NCI-H526 treated with DMSO at 0.1 percent for 48 hours (cell line): ENCODE measurements around the gene WNK1.
"Not testable (repeated sequence)": the region's sequence is repeated elsewhere in the genome, so short reads cannot be mapped to it uniquely, and the experiment has no call there.

Experiments used
- DNase-seq: peaks from one replicate; lab custom pipeline; 2025; lab: John Stamatoyannopoulos, UW

WNK1 gene

DNA sequence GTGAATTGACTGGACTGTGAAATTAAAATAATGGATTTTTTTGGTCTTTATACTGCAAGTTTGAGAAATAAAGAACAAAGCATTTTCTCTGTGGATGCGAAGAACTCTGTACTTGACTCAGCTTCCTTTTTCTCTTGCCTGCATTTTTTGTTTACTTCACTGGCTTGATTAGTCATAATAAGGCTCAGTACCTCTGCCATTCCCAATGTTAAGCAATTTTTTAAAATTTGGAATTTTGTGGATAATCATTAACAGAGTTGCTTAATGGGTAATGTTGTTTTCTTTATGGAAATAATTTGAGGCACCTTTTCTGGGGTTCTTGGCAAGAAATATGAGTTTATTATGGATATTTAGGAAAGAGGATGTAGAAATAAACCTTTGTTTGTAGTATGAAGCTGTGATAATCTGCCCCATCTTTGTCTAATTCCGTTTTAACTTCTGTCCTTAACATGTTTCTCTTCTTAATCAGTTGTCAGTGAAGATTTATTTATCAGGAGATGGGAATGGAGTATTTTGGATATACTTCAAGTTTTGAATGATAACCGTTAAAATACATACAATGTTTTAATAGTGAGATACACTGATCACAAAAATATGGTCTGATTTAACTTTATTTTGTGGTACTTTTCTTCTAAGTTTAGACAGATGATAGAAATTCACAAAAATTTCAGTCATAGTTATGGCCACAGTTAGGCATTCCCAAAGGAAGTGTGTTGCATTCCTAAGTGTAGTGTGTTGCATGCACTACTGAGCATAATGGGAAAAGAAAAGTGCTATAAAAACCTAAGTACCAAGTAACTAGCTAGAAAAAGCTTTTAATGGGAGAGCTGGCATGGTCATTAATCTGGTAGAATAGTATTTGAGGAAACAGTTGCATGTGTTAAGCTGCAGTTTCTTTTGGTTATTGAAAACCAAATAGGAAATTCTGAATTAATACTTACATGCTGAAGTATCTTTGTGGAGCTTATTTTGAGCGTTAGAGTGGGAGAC is 27.7 kb downstream of the WNK1 start:
- no peak for DNase-seq

DNA sequence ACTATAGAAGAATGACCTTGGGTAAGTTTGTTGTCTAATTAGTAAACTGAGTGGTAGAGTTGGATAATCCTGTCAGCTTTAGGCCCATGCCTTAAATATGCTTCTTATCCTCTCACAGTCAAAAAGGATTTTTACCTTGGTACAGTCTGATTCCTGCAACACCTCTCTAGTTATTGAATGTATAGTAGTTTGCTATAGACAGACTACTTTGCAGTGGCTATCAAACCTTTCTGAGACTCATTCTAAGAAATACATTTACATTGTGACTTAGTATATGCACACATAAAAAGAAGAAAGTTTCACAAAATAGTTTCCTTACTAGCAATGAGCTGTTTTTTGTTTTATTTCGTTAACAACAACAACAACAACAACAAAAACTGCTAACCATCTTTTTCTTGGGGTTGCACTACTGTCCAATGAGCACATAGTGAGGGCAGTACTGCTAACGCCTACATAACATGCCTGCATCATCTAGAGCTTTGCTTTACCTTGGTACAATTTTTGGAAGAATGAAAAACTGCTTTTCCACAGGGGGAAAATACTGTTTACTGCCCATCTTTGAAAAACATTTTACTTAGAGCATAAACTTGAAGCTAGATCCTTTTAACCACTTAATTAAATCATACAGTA is 28.5 kb downstream of the WNK1 start:
- no peak for DNase-seq

DNA sequence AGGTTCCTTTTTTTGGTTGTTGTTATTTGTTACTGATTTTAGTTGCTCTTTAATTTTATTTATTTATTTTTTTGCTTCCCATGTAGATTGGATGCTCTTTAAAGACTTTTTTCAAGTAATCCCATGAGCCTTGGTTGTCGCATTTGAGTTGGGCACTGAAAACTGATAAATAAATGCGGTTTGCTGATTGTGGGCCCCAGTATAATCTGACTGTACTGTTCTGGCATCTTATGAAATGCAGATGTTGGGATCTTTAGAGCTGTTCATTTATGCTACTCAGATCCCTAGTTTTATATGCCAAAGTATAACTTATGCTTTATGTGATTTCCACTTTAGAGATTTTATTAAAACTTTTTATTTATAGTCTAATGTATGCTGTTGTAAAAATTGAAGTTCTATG is 33.3 kb downstream of the WNK1 start:
- no peak for DNase-seq

DNA sequence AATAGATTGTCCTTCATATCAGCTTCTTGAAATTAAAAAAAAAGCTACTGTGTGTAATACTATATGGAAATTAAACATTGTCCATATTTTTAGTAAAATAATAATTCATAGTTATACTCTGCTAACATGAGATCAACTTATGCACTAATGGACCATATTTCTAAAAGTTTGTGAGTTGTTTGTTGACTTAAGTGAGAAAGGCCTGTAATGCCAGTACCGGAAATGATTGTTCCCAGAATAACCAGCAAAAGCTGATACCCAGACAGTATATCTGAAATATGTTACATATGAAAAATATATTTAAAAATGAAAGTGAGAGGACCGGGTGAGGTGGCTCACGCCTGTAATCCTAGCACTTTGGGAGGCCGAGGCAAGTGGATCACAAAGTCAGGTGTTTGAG is 35.9 kb downstream of the WNK1 start:
- DNase-seq: no peak

DNA sequence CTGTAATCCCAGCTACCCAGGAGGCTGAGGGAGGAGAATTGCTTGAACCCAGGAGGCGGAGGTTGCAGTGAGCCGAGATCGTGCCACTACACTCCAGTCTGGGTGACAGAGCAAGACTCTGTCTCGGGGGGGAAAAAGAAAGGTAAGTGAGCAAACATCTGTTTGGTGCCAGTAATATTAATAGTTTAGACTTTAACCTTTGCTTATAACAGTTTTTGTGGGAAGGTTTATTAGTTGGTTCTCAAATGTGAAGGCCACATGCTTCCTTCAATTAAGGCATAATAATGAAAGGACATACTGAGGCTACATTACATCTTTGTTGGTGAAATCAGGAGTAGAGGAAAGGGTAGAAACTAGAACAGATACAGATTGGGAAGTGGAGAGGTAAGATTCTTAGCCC is 36.4 kb downstream of the WNK1 start:
- not testable (repeated sequence) for DNase-seq

DNA sequence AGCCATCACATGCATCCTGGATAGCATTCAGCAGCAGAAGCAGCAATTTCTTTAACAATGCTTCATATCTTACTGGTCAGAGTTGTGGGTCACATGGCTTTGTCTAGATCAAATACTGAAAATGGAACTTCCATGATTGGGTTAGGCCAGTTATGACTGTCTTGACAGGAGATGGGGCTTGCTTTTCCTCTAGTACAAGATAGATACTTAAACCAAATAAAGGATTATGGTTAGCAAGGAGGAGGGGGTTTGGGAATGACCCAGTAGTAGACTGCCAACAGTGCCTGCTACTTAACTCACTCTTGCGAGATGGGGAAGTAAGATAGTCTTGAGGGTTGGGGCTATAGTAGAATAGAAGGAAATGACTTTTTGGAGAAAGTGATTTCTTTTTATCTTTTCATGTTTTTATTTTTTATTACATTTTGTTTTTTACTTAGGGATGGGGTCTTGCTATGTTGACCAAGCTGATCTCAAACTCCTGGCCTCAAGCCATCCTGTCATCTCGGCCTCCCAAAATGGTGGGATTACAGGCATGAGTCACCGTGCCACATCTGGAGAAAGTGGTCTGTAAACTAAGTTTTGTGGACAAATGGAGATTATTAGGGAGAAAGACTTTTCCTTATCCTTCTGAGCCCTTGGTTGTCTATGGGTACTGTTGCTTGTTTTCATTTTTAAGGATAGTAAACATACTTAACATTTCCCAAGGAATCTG is 37.6 kb downstream of the WNK1 start:
- no peak for DNase-seq

DNA sequence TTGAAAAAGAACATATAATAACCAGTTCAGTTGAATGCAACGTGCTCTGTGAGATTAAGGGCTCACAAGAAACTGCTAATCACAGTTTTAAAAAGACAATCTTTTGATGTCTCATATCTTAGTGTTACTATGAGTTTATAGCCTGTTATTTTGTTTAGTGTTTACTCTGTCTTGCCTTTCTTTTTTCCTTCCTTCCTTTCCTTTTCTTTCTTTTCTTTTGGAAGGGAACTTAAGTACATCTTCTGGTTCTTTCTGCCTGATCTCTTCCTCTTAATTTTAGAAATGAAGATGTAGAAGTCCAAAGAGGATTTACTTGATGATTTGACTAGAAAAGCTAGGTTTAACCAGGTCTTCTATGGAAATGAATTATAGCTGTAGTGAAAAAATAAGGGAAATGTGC is 38.2 kb downstream of the WNK1 start:
- no peak for DNase-seq

DNA sequence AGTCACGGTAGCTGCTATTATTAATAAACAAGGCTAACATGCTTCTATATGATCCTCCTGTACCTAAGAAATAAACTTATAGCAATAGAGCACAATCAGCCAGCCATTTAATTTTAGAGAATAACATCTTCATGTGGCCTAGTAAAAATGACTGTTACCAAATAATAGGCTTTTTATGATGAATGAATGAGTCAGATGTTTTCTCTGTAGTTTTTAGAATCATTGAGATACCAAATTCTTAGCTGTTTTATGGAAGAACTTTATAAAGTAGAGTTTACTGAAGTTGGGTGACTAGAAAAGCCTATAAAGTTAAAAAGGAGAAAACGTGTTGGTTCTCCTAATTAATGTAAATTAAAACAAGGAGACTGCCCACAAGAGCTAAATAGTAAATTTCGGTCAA is 40.7 kb downstream of the WNK1 start:
- no peak for DNase-seq

DNA sequence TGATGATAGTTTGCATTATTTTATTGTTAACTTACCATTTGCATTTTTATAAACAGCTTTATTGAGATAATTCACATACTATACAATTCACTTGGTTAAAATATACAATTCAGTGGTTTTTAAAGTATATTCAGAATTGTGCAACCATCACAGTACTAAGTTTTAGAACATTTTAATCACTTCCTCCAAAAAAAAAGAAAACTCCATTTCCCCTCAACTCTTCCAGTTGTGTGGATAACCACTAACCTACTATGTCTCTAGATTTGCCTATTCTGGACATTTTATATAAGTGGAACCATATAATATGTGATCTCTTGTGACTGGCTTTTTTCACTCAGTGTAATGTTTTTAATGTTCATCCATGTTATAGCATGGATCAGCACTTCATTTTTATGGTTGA is 41.3 kb downstream of the WNK1 start:
- DNase-seq: no peak

DNA sequence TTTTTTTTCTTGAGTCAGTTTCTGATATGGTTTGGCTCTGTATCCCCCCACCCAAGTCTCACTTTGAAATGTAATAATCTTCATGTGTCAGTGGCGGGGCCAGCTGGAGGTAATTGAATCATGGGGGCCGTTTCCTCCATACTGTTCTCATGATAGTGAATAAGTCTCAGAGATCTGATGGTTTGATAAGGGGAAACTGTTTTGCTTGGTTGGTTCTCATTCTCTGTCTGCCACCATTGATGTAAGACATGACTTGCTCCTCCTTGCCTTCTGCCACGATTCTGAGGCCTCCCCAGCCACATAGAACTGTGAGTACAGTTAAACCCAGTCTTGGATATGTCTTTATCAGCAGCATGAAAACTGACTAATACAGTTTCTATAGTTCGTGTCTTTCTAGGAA is 42.9 kb downstream of the WNK1 start:
- no peak for DNase-seq

DNA sequence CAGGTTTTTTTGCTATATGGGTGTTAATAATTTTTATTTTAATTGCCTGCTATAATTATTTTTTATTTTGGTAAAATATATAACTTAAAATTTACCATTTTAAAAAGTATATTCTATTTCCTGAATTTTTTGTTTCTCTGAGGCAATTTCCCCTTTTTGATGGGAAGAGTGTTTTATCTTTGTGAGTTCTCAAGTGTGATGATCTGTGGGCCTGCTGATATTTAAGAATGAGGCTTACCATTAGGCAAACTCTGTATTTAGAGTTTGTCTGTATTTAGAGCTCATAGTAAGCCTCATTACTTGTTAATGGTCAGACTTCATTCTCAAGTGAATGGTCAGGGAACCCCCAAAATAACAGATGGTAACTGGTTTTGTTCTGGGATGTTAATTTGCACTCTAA is 48.0 kb downstream of the WNK1 start:
- no peak for DNase-seq

DNA sequence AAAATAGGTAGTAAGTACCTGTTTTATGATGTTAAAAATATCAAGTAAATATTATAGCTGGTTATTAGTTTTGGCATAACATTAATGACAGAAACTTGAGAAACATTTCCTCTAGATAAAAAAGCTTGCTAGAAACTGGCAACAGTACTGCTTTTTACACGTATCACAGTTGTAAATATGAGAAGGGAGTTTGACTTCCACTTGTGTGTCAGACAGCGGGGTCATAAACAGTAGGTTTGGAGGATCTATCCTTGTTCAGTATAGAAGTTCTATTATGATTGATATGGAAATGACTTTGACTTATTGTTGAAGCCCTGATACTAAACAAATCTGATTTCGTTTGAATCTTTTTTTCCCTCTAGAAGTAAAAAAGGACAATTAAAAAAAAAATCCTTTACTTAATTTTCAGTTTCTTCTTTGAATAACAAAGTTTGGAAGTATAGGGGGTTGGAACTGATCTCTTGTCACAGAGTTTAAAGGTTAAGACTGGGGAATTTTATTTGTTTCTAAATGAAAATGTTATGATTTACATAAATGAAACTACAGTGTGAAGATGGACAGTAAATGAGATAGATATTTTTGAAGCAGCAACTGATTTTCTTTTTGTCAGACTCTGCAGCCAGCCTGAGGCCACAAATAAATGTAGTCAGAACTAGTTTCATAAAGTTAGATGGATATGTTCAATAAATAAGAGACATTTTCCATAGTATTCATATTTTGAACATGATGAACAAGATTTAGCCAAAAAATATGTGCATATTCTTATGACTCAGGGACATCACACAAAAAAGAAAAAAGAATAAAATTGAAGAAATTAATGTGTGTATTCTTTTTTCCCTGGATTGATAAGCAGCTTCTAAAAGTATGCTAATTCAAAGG is 50.1 kb downstream of the WNK1 start:
- no peak for DNase-seq

DNA sequence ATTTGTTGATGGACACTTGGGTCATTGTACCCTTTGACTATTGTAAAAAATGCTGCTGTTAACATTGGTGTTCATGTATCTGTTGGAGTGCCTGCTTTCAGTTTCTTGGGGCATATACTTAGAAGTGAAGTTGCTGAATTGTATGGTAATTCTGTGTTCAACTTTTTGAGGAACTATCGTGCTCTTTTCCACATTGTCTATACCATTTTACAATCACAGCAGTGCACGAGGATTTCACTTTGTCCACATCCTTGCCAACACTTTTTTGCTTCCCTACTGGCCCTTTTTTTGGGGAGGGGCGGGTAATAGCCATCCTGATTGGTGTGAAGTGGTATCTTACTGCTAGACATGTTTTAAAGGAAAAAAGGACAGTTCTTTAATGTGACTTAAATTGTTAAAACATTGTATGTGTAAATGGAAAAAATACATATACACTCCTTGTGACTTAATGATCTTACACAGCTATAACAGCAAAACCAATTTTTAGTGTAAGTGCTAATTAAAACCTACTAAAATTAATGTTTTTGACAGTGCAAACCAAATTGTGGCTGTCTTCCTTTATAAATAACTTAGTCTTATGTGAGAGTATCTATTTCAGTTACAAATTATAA is 52.7 kb downstream of the WNK1 start:
- DNase-seq: no peak

DNA sequence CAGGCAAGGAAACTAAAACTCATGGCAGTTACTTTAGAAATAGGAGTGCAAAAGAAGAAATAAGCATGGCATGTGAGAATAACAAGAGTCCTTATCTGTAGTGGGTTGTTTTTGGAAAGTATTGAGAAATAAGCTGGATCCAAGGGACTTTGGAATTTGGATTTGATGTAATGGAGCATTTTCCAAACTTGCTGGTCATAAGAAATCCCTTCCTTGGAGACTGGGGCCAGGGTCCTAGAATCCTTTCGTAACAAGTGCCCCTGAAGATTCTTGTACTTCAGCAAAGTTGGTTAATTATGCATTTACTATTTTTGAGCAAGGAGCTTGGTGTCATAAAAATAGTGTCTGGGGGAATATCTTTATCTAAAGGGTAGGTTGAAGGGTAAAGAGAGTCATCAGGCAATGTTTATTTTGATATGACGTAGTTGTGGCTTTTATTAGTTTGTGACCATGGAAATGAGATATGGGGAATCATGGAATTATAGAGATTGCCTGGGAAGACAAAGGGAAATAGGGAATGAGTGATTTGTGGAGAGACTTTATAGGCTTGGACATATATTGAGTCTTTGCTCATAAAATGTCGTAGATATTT is 53.9 kb downstream of the WNK1 start:
- no peak for DNase-seq

DNA sequence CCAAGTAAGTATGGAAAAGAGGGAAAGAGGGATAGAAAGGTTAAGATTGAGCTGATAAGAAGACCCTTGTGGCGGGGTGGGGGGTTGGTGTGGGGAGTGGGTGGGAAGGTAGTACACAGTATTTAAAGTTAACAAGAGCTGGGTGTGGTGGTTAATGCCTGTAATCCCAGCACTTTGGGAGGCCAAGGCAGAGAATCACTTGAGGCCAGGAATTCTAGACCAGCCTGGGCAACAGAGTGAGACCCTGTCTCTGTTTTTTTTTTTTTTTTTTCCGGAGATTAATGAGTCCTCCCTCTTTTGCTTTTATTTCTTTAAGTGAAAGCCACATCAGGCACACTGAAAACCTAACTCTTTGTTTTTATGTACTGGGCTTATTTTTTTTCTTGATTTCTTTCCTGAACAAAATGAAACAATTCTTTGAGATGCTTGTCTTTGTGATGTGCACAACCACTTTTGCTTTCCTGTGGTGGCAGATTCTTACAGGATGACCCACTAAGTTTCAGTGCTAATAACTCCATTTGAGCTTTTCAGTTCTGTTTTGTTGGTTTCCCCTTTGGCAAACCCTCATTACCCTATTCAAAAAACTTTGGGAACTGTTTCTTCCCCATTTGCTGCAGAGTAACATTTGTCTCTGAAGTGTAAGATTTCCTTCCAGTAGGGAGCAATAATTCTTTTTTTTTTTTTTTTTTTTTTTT is 54.8 kb downstream of the WNK1 start:
- DNase-seq: no peak

DNA sequence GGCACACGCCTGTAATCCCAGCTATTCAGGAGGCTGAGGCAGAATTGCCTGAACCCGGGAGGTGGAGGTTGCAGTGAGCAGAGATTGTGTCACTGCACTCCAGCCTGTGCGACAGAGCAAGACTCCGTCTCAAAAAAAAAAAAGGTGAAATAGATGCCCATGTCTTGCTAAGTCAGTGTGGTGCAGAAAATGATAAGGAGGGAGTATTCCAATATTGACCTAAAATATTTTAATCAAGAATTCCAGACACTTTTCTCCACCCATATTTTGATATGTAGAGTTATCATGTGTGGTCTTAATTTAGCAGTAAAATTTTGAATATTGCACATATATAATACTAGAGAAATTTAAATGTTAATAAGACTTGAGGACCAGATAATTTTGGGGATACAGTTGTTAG is 57.7 kb downstream of the WNK1 start:
- DNase-seq: no peak

DNA sequence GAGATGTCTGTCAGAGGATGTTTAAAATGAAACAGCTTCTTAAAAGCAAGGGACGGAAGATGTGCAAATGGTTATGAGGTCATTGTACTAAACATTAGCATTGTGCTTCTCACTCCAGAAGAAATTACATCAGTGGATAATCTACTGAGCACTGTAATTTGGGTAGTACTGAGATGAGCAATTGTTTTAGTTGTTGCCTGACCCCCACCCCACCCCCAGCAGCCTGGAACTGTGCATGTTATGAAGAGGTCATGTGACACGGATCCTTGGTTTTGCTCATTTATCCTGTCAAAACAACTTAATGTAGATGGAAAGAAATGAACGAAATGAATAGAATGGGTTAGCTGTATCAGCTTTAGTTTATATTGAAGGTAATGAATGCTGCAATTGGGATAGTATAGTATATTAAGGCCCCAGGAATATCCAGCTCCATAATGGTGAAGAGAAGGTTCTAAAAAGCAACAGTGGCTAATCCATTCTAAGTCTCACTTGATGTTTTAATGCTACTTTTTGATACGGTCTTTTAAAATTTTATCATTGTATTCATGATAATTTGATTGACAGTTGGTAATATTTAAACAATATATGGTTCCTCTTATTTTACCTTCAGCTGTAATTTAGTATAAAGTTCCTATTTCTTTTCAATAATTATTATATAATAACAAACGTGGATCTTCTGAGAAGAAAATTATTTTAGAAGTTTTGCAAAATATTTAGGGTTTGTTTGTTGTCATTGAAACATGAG is 58.5 kb downstream of the WNK1 start:
- DNase-seq: no peak

DNA sequence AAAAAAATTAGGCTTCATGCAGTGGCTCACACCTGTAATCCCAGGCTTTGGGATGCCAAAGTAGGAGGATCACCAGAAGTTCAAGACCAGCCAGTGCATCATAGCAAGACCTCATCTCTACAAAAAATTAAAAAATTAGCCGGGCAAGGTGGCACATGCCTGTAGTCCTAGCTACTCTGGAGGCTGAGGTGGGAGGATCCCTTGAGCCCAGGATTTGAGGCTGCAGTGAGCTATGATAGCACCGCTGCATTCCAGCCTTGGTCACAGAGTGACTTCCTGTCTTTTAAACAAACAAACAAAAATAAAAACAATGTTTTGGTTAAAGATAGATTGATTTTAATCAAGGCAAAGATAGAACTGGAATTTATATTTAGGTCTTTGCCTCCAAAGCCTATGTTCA is 60.6 kb downstream of the WNK1 start:
- no peak for DNase-seq

DNA sequence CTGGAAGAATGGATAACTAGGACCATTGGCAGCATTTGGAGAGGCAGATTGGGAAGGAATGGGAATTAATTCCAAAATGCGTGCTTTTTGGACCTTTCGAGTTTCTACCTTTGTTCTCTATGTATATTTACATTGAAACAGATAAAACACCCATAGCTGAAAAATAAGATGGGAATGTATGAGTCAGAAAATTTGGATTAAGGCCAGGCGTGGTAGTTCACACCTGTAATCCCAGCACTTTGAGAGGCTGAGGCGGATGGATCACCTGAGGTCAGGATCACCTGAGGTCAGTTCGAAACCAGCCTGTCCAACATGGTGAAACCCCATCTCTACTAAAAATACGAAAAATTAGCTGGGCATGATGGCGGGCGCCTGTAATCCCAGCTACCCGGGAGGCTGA is 65.1 kb downstream of the WNK1 start:
- DNase-seq: not testable (repeated sequence)
